Heart right ventricle (tissue), 16 donors: ENCODE results near the gene RUSC1. TPM values are rescaled to one million over a fixed set of nuclear protein-coding genes. Genes with fewer than 3 reads are reported as not detected.

Experiments
- ATAC-seq, 8 donors: fragments of 200-7000 bp; cut with Tn5 transposase; one replicate each; pipeline ENCODE4 v1.9.1; 2020; ENCODE audit warnings: mild to moderate bottlenecking in 8 of 8, moderate library complexity in 8 of 8, moderate number of reproducible peaks in 1 of 8
- DNase-seq, 2 donors: peaks; one replicate each; pipeline ENCODE4 v3.0.0-alpha.2; 2020
- H3K27ac ChIP-seq, 10 donors: fragments of 200-600 bp; sonication (generic) in 2 of 10; one replicate each; pipeline versions ENCODE4 v1.5.0 to v1.8.0; 2020 to 2022; ENCODE audit warnings: mild to moderate bottlenecking in 3 of 10
- H3K27me3 ChIP-seq, 7 donors: fragments of 200-600 bp; one replicate each; pipeline ENCODE4 v1.8.0; 2021 to 2022; ENCODE audit warnings: mild to moderate bottlenecking in 2 of 7
- H3K36me3 ChIP-seq, 9 donors: fragments of 200-600 bp; sonication (generic) in 1 of 9; one replicate each; pipeline versions ENCODE4 v1.5.0 to v1.8.0; 2020 to 2022; ENCODE audit warnings: mild to moderate bottlenecking in 2 of 9
- H3K4me1 ChIP-seq, 9 donors: fragments of 200-600 bp; sonication (generic) in 1 of 9; one replicate each; pipeline versions ENCODE4 v1.5.0 to v1.8.0; 2020 to 2022; ENCODE audit warnings: mild to moderate bottlenecking in 4 of 9
- H3K4me3 ChIP-seq, 10 donors: fragments of 200-600 bp; sonication (generic) in 2 of 10; one replicate each; pipeline versions ENCODE4 v1.5.0 to v1.8.0; 2020 to 2022; ENCODE audit warnings: mild to moderate bottlenecking in 7 of 10, moderate library complexity in 2 of 10
- H3K9me3 ChIP-seq, 11 donors: fragments of 200-600 bp in 10 of 11; sonication (generic) in 2 of 11; one replicate each; pipeline versions ENCODE4 v1.5.0 to v1.8.0; 2013 to 2022; ENCODE audit warnings: mild to moderate bottlenecking in 2 of 11, control low read depth in 1 of 11, moderate library complexity in 1 of 11
- whole genome bisulfite sequencing, 2 donors: extraction: QIAGEN DNeasy Blood & Tissue Kit; methylation state at CpG; one replicate each; pipeline ENCODE4 v1.1.7; 2013; ENCODE audit warnings: inconsistent platforms in 1 of 2; 5-methylcytosine and 5-hydroxymethylcytosine counted together
- intact Hi-C, 10 donors: fragments of 100-400 bp; cut with DNase I; formaldehyde crosslinking; loops; one replicate each; pipeline versions ENCODE4 v1.11.1 to v1.14.2; 2022
- polyA plus RNA-seq, 2 donors: library from polyadenylated mRNA; stranded (reverse); fragments of 200-250 nt; gene quantifications; one replicate each; pipeline ENCODE4 v1.2.3, GENCODE V29; 2013
- total RNA-seq, 10 donors: library from RNA; stranded (reverse); fragmentation: NEBNext Ultra II Directional in 3 of 10; extraction: Animal tissue kit (Norgen Biotek cat#: 25700) in 3 of 10; gene quantifications; one replicate each; pipeline versions ENCODE4 v1.2.1 to v1.2.4, GENCODE V29; 2021 to 2023
- TF ChIP-seq, protein P1 (sequence below), 9 donors: fragments of 200-600 bp; sonication (generic) in 2 of 9; IDR thresholded peaks; one replicate each; pipeline versions ENCODE4 v1.5.0 to v1.8.0; 2021 to 2022; ENCODE audit warnings: antibody characterized with exemption in 9 of 9, mild to moderate bottlenecking in 5 of 9, moderate library complexity in 1 of 9
- donor health status: Arrhythmogenic right ventricular cardiomyopathy.
- donor health status: ischemic (EF 13 %, LVEDD 7.1; RV severe dilation, severe dysfunction).
- donor health status: healthy with polysubstance abuse.
- donor health status: DM: no; HTN: yes; CAD: no.
- donor health status: DM: no; HTN: no; CAD: no.
- donor health status: ischemic (EF 25% LVEDD 6.9; RV normal size, moderate dysfunction).
- donor health status: ischemic (EF 25% LVEDD 5.7; RV mildly dilated, moderate dysfunction).
- donor health status: healthy.
- donor health status: DM: yes; HTN: yes; CAD: no.
- donor health status: Ischemic cardiomyopathy.
- donor health status: ischemic (EF 35%, LVEDD 5.7; RV mildly dilated, moderate dysfunction).
- donor health status: nonischemic (EF 11% LVEDD 7.7; RV severe dilation, severe dysfunction).
- donor health status: DM: yes; HTN: yes; CAD: no.
- donor health status: PGD.
- donor health status: ischemic (EF 29% LVEDD 5.4; RV normal size, mild dysfunction).
- donor health status: nonischemic (EF 23%, LVEDD 6.1; RV moderate dilation, normal function).

Gene RUSC1
- total and polyA plus RNA-seq, 12 donors: 11.4 to 26.4 (median 16.2) TPM

DNA sequence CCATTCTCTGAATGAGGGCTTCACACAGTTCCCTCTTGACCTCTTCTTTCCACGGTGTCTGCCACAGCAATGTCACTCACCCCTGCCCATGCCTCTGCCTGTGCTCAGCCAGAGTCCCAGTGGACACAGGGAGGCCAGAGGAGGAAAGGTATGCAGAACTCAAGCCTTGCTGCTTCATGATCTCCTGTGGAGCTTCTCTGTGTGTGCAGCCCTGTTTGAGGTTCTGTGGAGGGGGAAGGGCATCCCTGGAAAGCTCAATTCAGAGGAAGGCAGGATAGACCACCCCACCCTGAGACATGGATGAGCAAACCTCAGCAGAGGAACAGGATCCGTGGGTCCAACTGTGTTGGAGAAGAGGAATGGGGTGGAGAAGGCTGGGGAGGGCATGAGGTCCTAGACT, 41.4 kb upstream of the RUSC1 start:
- intact Hi-C loops: loop anchor here in 4 of 10 donors (5.0 kb wide), 1 partner anchor 43 kb away; the partner anchor contains the start of gene RUSC1 (in 4 of the 4)
- WGBS, 2 donors: 81 to 83% methylated on average over 2 of the region's 2 CpGs
- H3K36me3 ChIP-seq: no peaks in the 10 kb centered on the region
- no peaks in the 10 kb centered on the region for H3K27me3 ChIP-seq
- H3K4me1 ChIP-seq: peaks cover 4 to 22% (median 19%) of the 10 kb centered on the region in 9 donors
- H3K9me3 ChIP-seq: no peaks in the 10 kb centered on the region
- TF ChIP-seq, protein P1, sequence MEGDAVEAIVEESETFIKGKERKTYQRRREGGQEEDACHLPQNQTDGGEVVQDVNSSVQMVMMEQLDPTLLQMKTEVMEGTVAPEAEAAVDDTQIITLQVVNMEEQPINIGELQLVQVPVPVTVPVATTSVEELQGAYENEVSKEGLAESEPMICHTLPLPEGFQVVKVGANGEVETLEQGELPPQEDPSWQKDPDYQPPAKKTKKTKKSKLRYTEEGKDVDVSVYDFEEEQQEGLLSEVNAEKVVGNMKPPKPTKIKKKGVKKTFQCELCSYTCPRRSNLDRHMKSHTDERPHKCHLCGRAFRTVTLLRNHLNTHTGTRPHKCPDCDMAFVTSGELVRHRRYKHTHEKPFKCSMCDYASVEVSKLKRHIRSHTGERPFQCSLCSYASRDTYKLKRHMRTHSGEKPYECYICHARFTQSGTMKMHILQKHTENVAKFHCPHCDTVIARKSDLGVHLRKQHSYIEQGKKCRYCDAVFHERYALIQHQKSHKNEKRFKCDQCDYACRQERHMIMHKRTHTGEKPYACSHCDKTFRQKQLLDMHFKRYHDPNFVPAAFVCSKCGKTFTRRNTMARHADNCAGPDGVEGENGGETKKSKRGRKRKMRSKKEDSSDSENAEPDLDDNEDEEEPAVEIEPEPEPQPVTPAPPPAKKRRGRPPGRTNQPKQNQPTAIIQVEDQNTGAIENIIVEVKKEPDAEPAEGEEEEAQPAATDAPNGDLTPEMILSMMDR (IDR thresholded peaks at IDR 0.05): no peak
- DNase-seq: no peak
- H3K27ac ChIP-seq: no peak overlapping the region
- no peak overlapping the region for H3K4me3 ChIP-seq
- no peak for ATAC-seq

DNA sequence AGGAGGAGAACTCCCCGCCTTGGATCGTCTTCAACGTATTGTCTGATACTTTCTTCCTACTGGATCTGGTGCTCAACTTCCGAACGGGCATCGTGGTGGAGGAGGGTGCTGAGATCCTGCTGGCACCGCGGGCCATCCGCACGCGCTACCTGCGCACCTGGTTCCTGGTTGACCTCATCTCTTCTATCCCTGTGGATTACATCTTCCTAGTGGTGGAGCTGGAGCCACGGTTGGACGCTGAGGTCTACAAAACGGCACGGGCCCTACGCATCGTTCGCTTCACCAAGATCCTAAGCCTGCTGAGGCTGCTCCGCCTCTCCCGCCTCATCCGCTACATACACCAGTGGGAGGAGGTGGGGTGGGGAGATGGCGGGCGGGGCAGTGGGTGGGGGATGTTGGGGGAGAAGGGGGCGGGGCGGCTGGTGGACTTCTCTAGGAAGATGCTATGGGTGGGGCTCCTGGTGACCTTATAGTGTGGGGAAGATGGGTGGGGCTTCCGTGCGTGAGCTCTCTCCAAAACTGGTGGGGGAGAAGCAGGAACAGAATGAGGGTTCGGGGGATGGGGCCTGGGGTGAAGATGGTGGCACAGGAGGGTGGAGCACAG, 38.1 kb upstream of the RUSC1 start:
- no peak overlapping the region for H3K4me3 ChIP-seq
- 93 to 96% methylated on average over 29 of the region's 29 CpGs for WGBS, 2 donors
- intact Hi-C loops: no loop called here
- no peaks in the 10 kb centered on the region for H3K9me3 ChIP-seq
- no peaks in the 10 kb centered on the region for H3K27me3 ChIP-seq
- no peaks in the 10 kb centered on the region for H3K36me3 ChIP-seq
- peaks cover 0 to 13% (median 10%) of the 10 kb centered on the region in 9 donors for H3K4me1 ChIP-seq
- no peak overlapping the region for H3K27ac ChIP-seq
- ATAC-seq (no peak), DNase-seq (no peak)
- TF ChIP-seq, protein P1 (IDR thresholded peaks at IDR 0.05): no peak

DNA sequence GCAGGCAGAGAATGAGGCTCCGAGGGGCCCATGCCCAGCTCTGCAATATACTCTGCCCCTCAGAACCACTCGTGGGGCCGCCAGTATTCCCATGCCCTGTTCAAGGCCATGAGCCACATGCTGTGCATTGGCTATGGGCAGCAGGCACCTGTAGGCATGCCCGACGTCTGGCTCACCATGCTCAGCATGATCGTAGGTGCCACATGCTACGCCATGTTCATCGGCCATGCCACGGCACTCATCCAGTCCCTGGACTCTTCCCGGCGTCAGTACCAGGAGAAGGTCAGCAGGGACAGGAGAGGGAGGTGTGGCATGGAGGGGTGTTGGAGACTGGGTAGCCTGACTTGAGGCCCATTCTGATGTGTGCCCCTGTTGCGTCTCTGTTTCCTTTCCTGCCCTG, 36.2 kb upstream of the RUSC1 start:
- Histone ChIP-seq H3K4me1 (no peaks in the 10 kb centered on the region), H3K27me3 (no peaks in the 10 kb centered on the region), H3K9me3 (no peaks in the 10 kb centered on the region), H3K27ac (no peak overlapping the region), H3K36me3 (no peaks in the 10 kb centered on the region), H3K4me3 (no peak overlapping the region)
- intact Hi-C loops: no loop called here
- TF ChIP-seq, protein P1 (IDR thresholded peaks at IDR 0.05): no peak
- no peak for DNase-seq
- WGBS, 2 donors: 92 to 94% methylated on average over 12 of the region's 12 CpGs
- ATAC-seq: no peak

GRCh38 chr1:155285063-155285462, 35.6 kb upstream of the RUSC1 start:
- H3K27ac ChIP-seq: no peak overlapping the region
- no peaks in the 10 kb centered on the region for H3K9me3 ChIP-seq
- H3K27me3 ChIP-seq: no peaks in the 10 kb centered on the region
- H3K4me3 ChIP-seq: no peak overlapping the region
- no peak for DNase-seq
- intact Hi-C loops: no loop called here
- no peak for ATAC-seq
- WGBS, 2 donors: 93 to 95% methylated on average over 14 of the region's 14 CpGs
- no peaks in the 10 kb centered on the region for H3K36me3 ChIP-seq
- H3K4me1 ChIP-seq: no peaks in the 10 kb centered on the region
- TF ChIP-seq, protein P1 (IDR thresholded peaks at IDR 0.05): no peak
